GM12878 (cell line): ENCODE results near the gene CD68. TPM values are rescaled to one million over a fixed set of nuclear protein-coding genes. Genes with fewer than 3 reads are reported as not detected.
A peak's percentile ranks its signal among the peaks of the same experiment; 100 is the strongest.

Source experiments
- ATAC-seq: fragments of 200-7000 bp; cut with Tn5 transposase; 3 replicates; pipeline ENCODE4 v1.9.1; 2020; ENCODE audit warnings: mild to moderate bottlenecking, moderate library complexity
- BruUV-seq: library from RNA; stranded (reverse); fragments of 400-500 nt; replicated peaks from 2 replicates; lab custom pipeline; 2021; lab: Mats Ljungman, UMichigan
- CTCF ChIA-PET: fragments of 300-600 bp; sonication (Branson Sonifier 250); formaldehyde crosslinking; extraction: SDS; loops from one replicate; lab custom pipeline; 2021; ENCODE audit warnings: inconsistent platforms; lab: Yijun Ruan, JAX
- POLR2A ChIA-PET: fragments of 350-600 bp; formaldehyde crosslinking; extraction: SDS; loops from one replicate; lab custom pipeline; 2021; ENCODE audit warnings: inconsistent platforms; lab: Charles Lee
- RAD21 ChIA-PET: fragments of 300-600 bp; sonication (Branson Sonifier 250); formaldehyde crosslinking; loops from one replicate; lab custom pipeline; 2023; ENCODE audit warnings: antibody characterized with exemption; ENCODE audit not compliant: unreplicated experiment; lab: Charles Lee
- SMC1A ChIA-PET: fragments of 300-600 bp; sonication (Branson Sonifier 250); formaldehyde crosslinking; loops from one replicate; lab custom pipeline; 2023; ENCODE audit not compliant: unreplicated experiment, uncharacterized antibody; lab: Charles Lee
- DNase-seq: peaks from one replicate; pipeline ENCODE4 v3.0.0-alpha.2; 2011; ENCODE audit warnings: low read depth, low spot score
- FAIRE-seq: peaks from 3 replicates; lab custom pipeline; 2011; peaks lifted over from hg19 to GRCh38; lab: Jason Lieb, UNC
- H2AFZ ChIP-seq: 2 replicates; pipeline ENCODE4 v1.6.0; 2011; ENCODE audit warnings: low read depth, low read length, control low read depth; ENCODE audit not compliant: control insufficient read depth
- H3K27ac ChIP-seq: 2 replicates; pipeline ENCODE4 v1.5.1; 2011; ENCODE audit warnings: control low read depth; ENCODE audit not compliant: control insufficient read depth, insufficient read depth
- H3K27me3 ChIP-seq, 2 experiments: replicated peaks in 1 of 2; 2 replicates each; pipeline versions ENCODE4 v1.6.0 to v1.6.1; 2011; ENCODE audit warnings: low read length in 1 of 2; ENCODE audit not compliant: control insufficient read depth in 2 of 2, insufficient read depth in 2 of 2
- H3K36me3 ChIP-seq, 2 experiments: 2 replicates each; pipeline ENCODE4 v1.5.1; 2011; ENCODE audit warnings: low read length in 1 of 2; ENCODE audit not compliant: control insufficient read depth in 2 of 2, insufficient read depth in 2 of 2
- H3K4me1 ChIP-seq: 2 replicates; pipeline ENCODE4 v1.6.1; 2011; ENCODE audit warnings: mild to moderate bottlenecking, low read length, moderate library complexity, mixed read lengths; ENCODE audit not compliant: control insufficient read depth, insufficient read depth
- H3K4me2 ChIP-seq: 2 replicates; pipeline ENCODE4 v1.6.0; 2011; ENCODE audit warnings: control low read depth; ENCODE audit not compliant: control insufficient read depth, insufficient read depth
- H3K4me3 ChIP-seq: fragments of 200-600 bp; sonication (generic); 2 replicates; pipeline ENCODE4 v1.5.1; 2016
- H3K79me2 ChIP-seq: 2 replicates; pipeline ENCODE4 v1.6.0; 2011; ENCODE audit warnings: low read length; ENCODE audit not compliant: control insufficient read depth, insufficient read depth
- H3K9ac ChIP-seq: 2 replicates; pipeline ENCODE4 v1.8.0; 2011; ENCODE audit warnings: low read length, control low read depth, mixed read lengths; ENCODE audit not compliant: control insufficient read depth, insufficient read depth
- H3K9me3 ChIP-seq: replicated peaks from 3 replicates; pipeline ENCODE4 v1.5.1; 2011; ENCODE audit warnings: mild to moderate bottlenecking, low read length; ENCODE audit not compliant: control insufficient read depth, insufficient read depth
- H4K20me1 ChIP-seq: 2 replicates; pipeline ENCODE4 v1.6.0; 2011; ENCODE audit not compliant: control insufficient read depth, insufficient read depth
- HSF1 ChIP-seq: fragments of 150-350 bp; IDR thresholded peaks from 2 replicates; pipeline ENCODE4 v1.6.1; 2014; ENCODE audit warnings: mild to moderate bottlenecking, low read depth, low read length
- POLR2A ChIP-seq: IDR thresholded peaks from 2 replicates; pipeline ENCODE4 v1.6.1; 2011; ENCODE audit warnings: low read depth, mild to moderate bottlenecking, low read length
- TCF7 ChIP-seq: IDR thresholded peaks from 2 replicates; pipeline ENCODE4 v1.6.1; 2014; ENCODE audit warnings: antibody characterized with exemption, borderline replicate concordance
- WGBS: methylation state at CpG from one replicate; pipeline ENCODE4 v1.1.6; 2016; ENCODE audit warnings: low lambda C conversion rate; ENCODE audit not compliant: insufficient replicate concordance, insufficient coverage; ENCODE audit errors: missing lambda C conversion rate; 5-methylcytosine and 5-hydroxymethylcytosine counted together
- in situ Hi-C: fragments of 300-500 bp; cut with MboI; formaldehyde crosslinking; loops from 9 replicates; pipeline ENCODE4 v1.14.3; 2018; ENCODE audit warnings: mixed read lengths
- intact Hi-C: fragments of 100-400 bp; cut with micrococcal nuclease; formaldehyde crosslinking; loops from one replicate; pipeline ENCODE4 v1.14.2; 2022; ENCODE audit not compliant: unreplicated experiment
- polyA plus RNA-seq, 11 experiments: library from polyadenylated mRNA; depleted of rRNA in 4 of 11; unstranded in 6 of 11; stranded (reverse) in 5 of 11; fragments of >200 nt; fragmentation: Nextera tagmentation in 4 of 11; fragmentation: Illumina TruSeq in 1 of 11; extraction: Ambion mirVana in 4 of 11; extraction: Trizol in 1 of 11; gene quantifications; 1 replicate in 1 of 11; 2 replicates in 10 of 11; pipeline versions ENCODE4 v1.2.1 to v1.2.3, GENCODE V29; 2011 to 2016; ENCODE audit warnings: inconsistent platforms in 2 of 11, missing spikeins in 2 of 11, low read depth in 1 of 11
- total RNA-seq, 4 experiments: library from RNA; depleted of rRNA in 3 of 4; stranded (reverse); fragments of >200 nt in 3 of 4; fragmentation: Illumina TruSeq in 1 of 4; extraction: Trizol in 1 of 4; gene quantifications; 2 replicates each; pipeline versions ENCODE4 v1.2.1 to v1.2.3, GENCODE V29; 2013 to 2021

CD68 gene
- total and polyA plus RNA-seq, 10 of the 15 experiments (the other 5 are each of a cell fraction or from before 2014, with no cell fraction given): 2.6 to 6.9 (median 3.8) TPM

GRCh38 chr17:7590743-7591142, 11.3 kb downstream of the CD68 start:
- TF ChIP-seq POLR2A (peak; percentile 28; the same call in 1 of the 2 replicates), TCF7 (no peak)
- TF ChIP-seq, all 136 proteins: peak for 1
- Histone ChIP-seq H4K20me1 (no peaks in the 10 kb centered on the region; the same call in 1 of the 2 replicates), H3K79me2 (peaks cover 2% of the 10 kb centered on the region; the same call in 1 of the 2 replicates), H3K4me1 (peaks cover 3% of the 10 kb centered on the region; the same call in 1 of the 2 replicates), H2AFZ (no peak overlapping the region), H3K4me3 (no peak overlapping the region), H3K4me2 (no peak overlapping the region), H3K9me3 (no peaks in the 10 kb centered on the region), H3K27me3 (no peaks in the 10 kb centered on the region), H3K9ac (no peak overlapping the region), H3K36me3 (peaks cover 24 to 26% of the 10 kb centered on the region in 2 experiments), H3K27ac (no peak overlapping the region)
- no peak for FAIRE-seq
- intact Hi-C loops (no loop called here), in situ Hi-C loops (no loop called here)
- WGBS: 78% methylated on average over 4 of the region's 4 CpGs
- ChIA-PET RAD21 (interaction anchor here (0.7 kb wide), 1 partner anchor 399 kb away, joined by 3 read pairs; no protein-coding TSS in a partner anchor), CTCF (interaction anchor here (2.4 to 2.6 kb wide), 2 partner anchors 76 to 235 kb away, joined by 10 to 14 read pairs; partner anchors contain the start of gene TMEM95), POLR2A (no interaction called here), SMC1A (no interaction called here)
- ATAC-seq: no peak; the same call in 2 of the 3 replicates
- no TSS peak for BruUV-seq
- DNase-seq: no peak

GRCh38 chr17:7591596-7591995, 12.2 kb downstream of the CD68 start:
- SMC1A ChIA-PET: interaction anchor here (1.2 kb wide), 1 partner anchor 39 kb away, joined by 3 read pairs; no protein-coding TSS in a partner anchor
- POLR2A ChIA-PET: no interaction called here
- Histone ChIP-seq H3K27me3 (no peaks in the 10 kb centered on the region), H3K4me3 (no peak overlapping the region), H3K4me2 (no peak overlapping the region), H3K4me1 (peaks cover under 1% of the 10 kb centered on the region; the same call in 1 of the 2 replicates), H2AFZ (no peak overlapping the region), H3K9ac (no peak overlapping the region), H4K20me1 (no peaks in the 10 kb centered on the region; the same call in 1 of the 2 replicates), H3K79me2 (no peaks in the 10 kb centered on the region), H3K27ac (no peak overlapping the region), H3K9me3 (no peaks in the 10 kb centered on the region), H3K36me3 (peaks cover 25 to 28% of the 10 kb centered on the region in 2 experiments)
- no peak for ATAC-seq
- TF ChIP-seq POLR2A (peak; percentile 38; the same call in 1 of the 2 replicates), HSF1 (no peak)
- WGBS: 71% methylated on average over 5 of the region's 5 CpGs
- in situ Hi-C loops (no loop called here), intact Hi-C loops (no loop called here)
- BruUV-seq: TSS peak; percentile 75
- CTCF ChIA-PET: interaction anchor here (0.7 to 2.4 kb wide), 2 partner anchors 76 to 96 kb away, joined by 3 to 5 read pairs; partner anchors contain the start of genes TP53 and WRAP53
- no peak for FAIRE-seq
- RAD21 ChIA-PET: no interaction called here
- no peak for DNase-seq
